Thymus (tissue), 11 donors: ENCODE measurements around the gene EFCC1. TPM values are rescaled to one million over a fixed set of nuclear protein-coding genes. Genes with fewer than 3 reads are reported as not detected.

Experiments
- DNase-seq, 9 donors: peaks; one replicate each; pipeline ENCODE4 v3.0.0-alpha.2; 2013; ENCODE audit warnings: low spot score in 9 of 9, low read depth in 6 of 9, missing footprints in 1 of 9
- H3K27ac ChIP-seq, 2 donors: one replicate each; pipeline ENCODE4 v1.5.1; 2013; ENCODE audit warnings: control low read depth in 1 of 2, low read depth in 1 of 2, low read length in 1 of 2, mild to moderate bottlenecking in 1 of 2, moderate library complexity in 1 of 2
- H3K27me3 ChIP-seq, 2 donors: one replicate each; pipeline ENCODE4 v1.5.1; 2013; ENCODE audit warnings: low read length in 1 of 2; ENCODE audit not compliant: control insufficient read depth in 2 of 2, insufficient read depth in 1 of 2
- H3K36me3 ChIP-seq, 2 donors: one replicate each; pipeline ENCODE4 v1.5.1; 2013; ENCODE audit warnings: low read length in 1 of 2, mild to moderate bottlenecking in 1 of 2, moderate library complexity in 1 of 2; ENCODE audit not compliant: control insufficient read depth in 2 of 2, insufficient read depth in 2 of 2
- H3K4me1 ChIP-seq, 2 donors: one replicate each; pipeline ENCODE4 v1.5.1; 2013; ENCODE audit warnings: low read length in 2 of 2; ENCODE audit not compliant: control insufficient read depth in 2 of 2, insufficient read depth in 2 of 2
- H3K4me3 ChIP-seq, 2 donors: one replicate each; pipeline ENCODE4 v1.5.1; 2013; ENCODE audit warnings: low read length in 2 of 2, control low read depth in 1 of 2, mild to moderate bottlenecking in 1 of 2
- H3K9me3 ChIP-seq, 2 donors: one replicate each; pipeline ENCODE4 v1.5.1; 2013; ENCODE audit warnings: low read length in 1 of 2, mild to moderate bottlenecking in 1 of 2; ENCODE audit not compliant: control insufficient read depth in 2 of 2, insufficient read depth in 1 of 2
- WGBS: extraction: QIAGEN DNeasy Blood & Tissue Kit; methylation state at CpG from one replicate; pipeline ENCODE4 v1.1.7; 2013; 5-methylcytosine and 5-hydroxymethylcytosine counted together
- polyA plus RNA-seq: library from polyadenylated mRNA; stranded (reverse); fragments of 200-250 nt; gene quantifications from one replicate; pipeline ENCODE4 v1.2.3, GENCODE V29; 2013
- total RNA-seq: library from RNA; stranded (reverse); fragments of 120-200 nt; gene quantifications from one replicate; pipeline ENCODE4 v1.2.4, GENCODE V29; 2013
- donor health status: healthy.

The EFCC1 gene
- total and polyA plus RNA-seq, 2 donors = 1.0 to 1.5 TPM

DNA sequence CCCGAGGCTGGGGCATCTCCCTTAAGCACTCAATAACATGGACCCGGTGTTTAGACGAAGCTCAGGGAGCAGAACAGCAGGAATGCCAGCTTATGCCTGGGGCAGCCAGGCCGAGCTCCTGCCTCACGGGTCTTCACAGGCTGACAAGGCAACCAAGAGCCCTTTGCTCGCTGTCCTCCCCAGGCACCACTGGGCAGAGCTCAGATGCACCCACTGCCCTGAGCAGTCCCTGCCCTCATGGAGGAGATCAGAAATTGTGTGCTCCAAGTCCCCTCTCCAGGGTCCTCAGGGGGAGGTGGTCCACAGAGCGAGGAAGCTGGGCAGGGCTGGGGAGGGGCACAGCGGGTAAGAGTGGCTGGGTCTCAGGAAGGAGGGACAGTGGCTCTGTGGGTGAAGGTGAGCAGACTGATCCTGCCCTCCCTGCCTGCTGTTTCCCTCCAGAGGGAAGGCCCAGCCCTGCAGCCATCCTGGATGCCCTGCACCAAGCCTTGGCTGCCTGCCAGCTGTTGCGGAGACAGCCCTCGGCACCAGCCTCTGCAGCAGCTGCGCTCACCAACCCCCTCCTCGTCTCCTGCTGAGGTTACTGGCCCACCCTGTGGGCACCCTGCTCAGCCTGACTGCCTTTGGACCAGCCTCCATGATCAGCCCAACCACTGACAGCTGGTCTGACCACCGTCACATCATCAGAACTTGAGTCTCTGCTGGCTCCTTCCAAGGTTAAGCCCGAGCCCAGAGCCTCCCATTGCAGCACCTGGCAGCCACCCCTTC is 38.4 kb downstream of the EFCC1 start:
- Histone ChIP-seq H3K4me3 (no peak overlapping the region), H3K4me1 (peaks cover 5 to 8% of the 10 kb centered on the region in 2 donors)
- 50% methylated on average over 14 of the region's 14 CpGs for WGBS

DNA sequence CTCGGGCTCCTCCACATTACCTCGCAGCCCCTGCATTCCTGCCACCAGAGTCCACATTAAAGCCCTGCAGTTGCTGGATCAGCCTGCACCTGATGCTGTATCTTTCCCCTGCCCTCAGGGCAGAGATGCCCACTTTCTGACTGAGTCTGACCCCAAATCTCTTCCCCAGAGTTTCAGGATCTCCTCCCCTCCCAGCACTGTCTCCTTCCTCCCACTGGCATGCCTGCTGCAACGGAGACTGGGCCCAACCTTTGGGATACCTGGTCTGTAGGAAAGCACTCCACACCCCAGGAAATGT is 38.9 kb downstream of the EFCC1 start:
- peaks cover 0 to 5% of the 10 kb centered on the region in 2 donors for H3K9me3 ChIP-seq
- peaks cover 5 to 8% of the 10 kb centered on the region in 2 donors for H3K4me1 ChIP-seq
- H3K27ac ChIP-seq = no peak overlapping the region
- WGBS = 59% methylated on average over 3 of the region's 3 CpGs
- H3K36me3 ChIP-seq = no peaks in the 10 kb centered on the region
- H3K4me3 ChIP-seq = no peak overlapping the region
- no peak for DNase-seq
- peaks cover 5 to 10% of the 10 kb centered on the region in 2 donors for H3K27me3 ChIP-seq

More for the DNA sequence above, 38.4 kb downstream of the EFCC1 start:
- Histone ChIP-seq H3K9me3 (peaks cover 0 to 3% of the 10 kb centered on the region in 2 donors), H3K27ac (no peak overlapping the region), H3K27me3 (peaks cover 5 to 7% of the 10 kb centered on the region in 2 donors), H3K36me3 (no peaks in the 10 kb centered on the region)
- no peak for DNase-seq

DNA sequence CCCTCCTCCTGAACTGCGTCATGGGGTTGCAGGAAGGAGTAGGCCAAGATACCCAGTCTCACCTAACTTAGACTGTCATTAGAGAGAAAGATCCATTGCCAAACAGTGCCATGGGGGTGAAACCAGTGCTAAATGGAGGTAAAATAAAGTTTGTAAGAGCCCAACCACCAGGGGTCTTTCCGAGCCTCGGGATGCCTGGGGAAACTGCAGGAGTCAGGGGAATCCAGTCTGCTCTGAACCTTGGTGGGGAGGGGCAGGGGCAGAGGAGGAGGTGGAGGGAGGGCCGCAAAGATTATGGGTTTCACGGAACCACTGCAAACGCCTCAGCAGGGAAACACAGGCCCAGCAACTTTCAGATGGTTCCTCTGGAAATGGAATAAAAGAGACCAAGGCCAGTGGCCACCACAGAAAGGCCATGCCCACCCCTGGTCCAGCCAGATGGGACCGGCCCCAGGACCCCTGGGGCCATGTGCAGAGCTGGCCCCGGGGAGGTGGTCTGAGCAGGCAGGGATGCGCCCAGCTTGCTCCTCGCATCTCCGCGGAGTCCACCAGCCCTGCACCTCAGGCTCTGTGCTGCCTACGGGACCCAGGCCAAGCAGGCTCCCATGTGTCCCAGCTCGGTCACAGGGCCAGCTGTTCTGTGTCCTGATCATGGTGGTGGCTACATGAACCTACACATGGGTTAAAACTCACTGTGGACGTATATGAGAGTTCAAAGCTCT is 39.6 kb downstream of the EFCC1 start:
- no peak for DNase-seq
- peaks cover 4 to 5% of the 10 kb centered on the region in 2 donors for H3K4me1 ChIP-seq
- WGBS = 97% methylated on average over 15 of the region's 15 CpGs
- H3K36me3 ChIP-seq = no peaks in the 10 kb centered on the region
- H3K9me3 ChIP-seq = peaks cover 0 to 8% of the 10 kb centered on the region in 2 donors
- H3K27ac ChIP-seq = no peak overlapping the region
- H3K4me3 ChIP-seq = no peak overlapping the region
- H3K27me3 ChIP-seq = peaks cover 10 to 18% of the 10 kb centered on the region in 2 donors

DNA sequence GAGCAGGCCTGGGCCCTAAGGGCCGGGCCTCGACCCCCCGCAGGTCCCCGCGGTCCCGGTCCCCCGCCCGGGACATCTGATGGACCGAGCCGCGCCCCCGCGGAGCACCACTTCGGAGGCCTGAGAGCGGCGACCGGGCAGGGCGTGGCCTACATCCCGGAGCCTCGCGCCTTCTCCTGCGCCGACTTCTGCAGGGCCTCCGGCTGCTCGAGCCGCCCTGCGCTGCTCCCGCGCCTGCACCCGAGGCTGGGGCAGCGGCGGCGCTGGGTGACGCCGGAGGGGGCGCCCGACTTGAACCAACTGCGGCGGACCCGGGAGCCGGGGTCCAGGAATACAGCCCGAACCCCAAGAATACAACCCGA is 44.6 kb downstream of the EFCC1 start:
- H3K27me3 ChIP-seq = peaks cover 23 to 40% of the 10 kb centered on the region in 2 donors
- WGBS = 5% methylated on average over 43 of the region's 43 CpGs
- H3K9me3 ChIP-seq = peaks cover 0 to 20% of the 10 kb centered on the region in 2 donors
- H3K27ac ChIP-seq = no peak overlapping the region
- peak in 1 of 9 donors; percentile 41 for DNase-seq
- peak overlapping the region in 1 of 2 donors; percentile 38 for H3K4me3 ChIP-seq
- H3K4me1 ChIP-seq = peaks cover 0 to 8% of the 10 kb centered on the region in 2 donors
- H3K36me3 ChIP-seq = no peaks in the 10 kb centered on the region

DNA sequence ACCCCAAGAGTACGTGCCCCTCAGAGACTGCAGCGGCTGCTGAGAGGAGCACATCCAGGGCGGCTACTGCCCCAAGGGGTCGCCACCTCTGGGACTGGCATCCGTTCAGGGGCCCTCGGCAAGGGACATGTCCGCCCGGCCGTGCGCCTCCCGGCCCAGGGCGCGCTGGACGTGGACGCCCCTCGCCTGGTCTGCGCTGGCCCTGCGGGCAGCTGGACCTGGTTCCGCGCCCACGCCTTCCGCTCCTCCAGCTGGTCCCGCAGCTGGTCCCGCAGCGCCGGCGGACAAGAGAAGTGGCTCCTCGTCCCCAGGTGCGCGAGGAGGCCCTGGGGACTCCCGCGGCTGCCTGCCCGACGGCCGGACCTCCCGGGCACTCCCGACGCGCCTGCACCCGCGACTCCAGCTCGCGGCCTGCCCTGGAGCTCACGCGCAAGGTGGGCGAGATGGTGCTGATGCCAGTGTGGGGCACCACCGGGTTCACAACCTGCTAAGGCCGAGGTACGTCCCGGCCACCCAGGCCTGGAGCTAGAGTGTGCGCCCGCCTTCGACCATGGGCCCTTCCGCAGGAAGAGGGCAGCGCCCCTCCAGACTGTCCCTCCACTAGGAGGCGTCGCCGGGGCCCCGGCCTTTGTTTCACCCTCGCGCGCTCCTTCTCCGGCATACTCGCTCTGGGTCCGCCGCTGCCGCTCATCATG is 45.1 kb downstream of the EFCC1 start:
- Histone ChIP-seq H3K4me1 (peaks cover 0 to 8% of the 10 kb centered on the region in 2 donors), H3K9me3 (peaks cover 0 to 20% of the 10 kb centered on the region in 2 donors), H3K27ac (no peak overlapping the region), H3K4me3 (peak overlapping the region in 1 of 2 donors; percentile 38), H3K27me3 (peaks cover 23 to 40% of the 10 kb centered on the region in 2 donors), H3K36me3 (no peaks in the 10 kb centered on the region)
- 45% methylated on average over 67 of the region's 67 CpGs for WGBS
- no peak for DNase-seq

DNA sequence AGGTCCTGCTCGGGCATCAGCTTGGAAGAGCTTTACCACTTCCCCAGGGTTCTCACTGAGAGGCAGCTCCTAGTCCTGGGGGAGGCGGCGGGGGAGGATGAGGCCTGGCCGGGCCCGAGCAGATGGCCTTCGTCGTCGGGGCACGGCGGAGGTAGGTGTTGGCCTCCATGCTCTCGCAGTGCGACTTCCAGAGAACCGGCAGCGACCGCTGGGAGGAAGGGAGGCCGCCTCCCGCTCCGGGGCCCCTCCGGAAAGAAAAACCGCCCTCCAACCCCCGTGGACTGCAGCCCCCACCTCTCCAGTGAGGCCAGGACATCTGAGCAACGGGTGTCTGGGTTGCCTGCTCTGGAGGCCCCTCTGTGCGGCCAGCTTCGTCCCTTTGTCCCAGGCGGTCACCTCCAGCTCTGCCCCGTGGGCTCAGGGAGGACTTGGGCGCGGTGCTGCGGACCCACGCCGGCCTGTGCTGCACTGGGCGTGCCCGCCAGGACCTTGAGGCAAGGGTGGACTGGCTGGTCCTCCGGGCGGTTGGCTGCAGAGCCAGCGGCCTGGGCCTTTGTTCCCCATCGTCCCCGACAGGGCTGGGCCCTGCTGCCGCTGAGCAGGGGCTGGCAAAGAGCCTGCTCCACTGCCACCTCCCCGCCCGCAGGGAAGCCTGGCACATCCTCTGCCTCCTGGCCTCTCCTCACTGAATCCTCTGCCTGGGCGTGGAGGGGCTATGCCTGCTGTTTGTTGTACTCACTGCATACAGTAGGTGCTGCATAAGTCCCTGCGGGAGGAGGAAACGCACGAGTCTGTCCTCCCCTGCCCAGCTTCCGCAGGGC is 45.8 kb downstream of the EFCC1 start:
- Histone ChIP-seq H3K27ac (no peak overlapping the region), H3K4me3 (no peak overlapping the region), H3K4me1 (peaks cover 0 to 8% of the 10 kb centered on the region in 2 donors), H3K36me3 (no peaks in the 10 kb centered on the region), H3K9me3 (peaks cover 0 to 20% of the 10 kb centered on the region in 2 donors), H3K27me3 (peaks cover 23 to 40% of the 10 kb centered on the region in 2 donors)
- 96% methylated on average over 46 of the region's 46 CpGs for WGBS
- DNase-seq = no peak

DNA sequence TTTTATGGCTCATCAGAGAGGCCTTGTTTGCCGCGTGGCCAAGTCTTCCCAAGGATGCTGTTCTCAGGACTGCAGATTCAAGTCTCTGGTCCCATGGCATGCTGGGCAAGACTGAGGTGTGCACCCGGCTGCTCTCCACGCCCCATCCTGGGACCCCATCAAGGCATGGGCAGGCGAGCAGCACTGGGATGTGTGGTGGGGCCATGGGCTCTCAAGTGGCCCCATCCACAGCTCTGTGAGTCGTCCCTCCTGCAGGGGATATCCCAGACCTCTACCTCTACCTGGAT is 46.4 kb downstream of the EFCC1 start:
- Histone ChIP-seq H3K36me3 (no peaks in the 10 kb centered on the region), H3K27me3 (peaks cover 21 to 40% of the 10 kb centered on the region in 2 donors), H3K27ac (no peak overlapping the region), H3K4me1 (peaks cover 0 to 8% of the 10 kb centered on the region in 2 donors), H3K4me3 (no peak overlapping the region), H3K9me3 (peaks cover 0 to 20% of the 10 kb centered on the region in 2 donors)
- DNase-seq = no peak
- over 99% methylated on average over 6 of the region's 6 CpGs for WGBS

DNA sequence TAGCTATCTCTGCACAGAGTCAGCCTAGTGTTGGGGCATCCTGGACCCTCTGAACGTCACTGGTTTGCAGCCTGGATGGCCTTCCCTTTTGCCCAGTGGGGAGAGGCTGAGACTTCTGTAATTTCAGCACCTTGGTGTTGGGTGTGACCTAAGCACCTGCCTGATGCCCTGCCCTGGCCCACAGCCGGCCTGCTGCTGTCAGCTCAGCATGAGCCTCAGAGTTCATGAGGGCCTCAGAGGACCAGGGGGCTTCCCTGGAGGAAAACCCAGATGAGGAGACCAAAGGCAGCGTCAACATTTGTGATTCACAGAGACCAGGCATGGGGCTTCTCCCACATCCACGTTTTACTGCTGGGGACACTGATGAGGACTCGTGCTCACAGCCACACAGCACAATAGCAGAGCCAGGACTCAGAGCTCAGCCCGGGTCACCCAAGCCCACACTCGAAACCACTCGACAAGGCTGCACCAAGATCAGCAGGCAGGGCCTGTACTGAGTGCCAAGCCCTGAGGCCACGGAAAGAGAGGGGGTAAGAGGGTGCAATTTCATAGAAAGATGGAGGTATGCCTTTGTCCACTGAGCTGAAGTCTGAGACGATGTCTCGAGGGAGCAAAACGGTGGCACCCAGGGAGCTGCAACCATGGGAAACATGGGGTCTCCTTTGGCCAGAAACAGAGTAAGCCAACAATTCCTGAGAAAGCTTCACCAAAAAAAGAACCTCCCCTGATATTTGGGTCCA is 49.6 kb downstream of the EFCC1 start:
- no peak for DNase-seq
- WGBS = 96% methylated on average over 12 of the region's 12 CpGs

More for the DNA sequence above, 49.6 kb downstream of the EFCC1 start:
- H3K27ac ChIP-seq = no peak overlapping the region
- H3K27me3 ChIP-seq = peaks cover 14 to 22% of the 10 kb centered on the region in 2 donors
- H3K4me1 ChIP-seq = peaks cover 0 to 13% of the 10 kb centered on the region in 2 donors
- no peaks in the 10 kb centered on the region for H3K36me3 ChIP-seq
- no peak overlapping the region for H3K4me3 ChIP-seq
- peaks cover 0 to 11% of the 10 kb centered on the region in 2 donors for H3K9me3 ChIP-seq
